NT2/D1 (cell line): ENCODE results near the gene UPP2.

Source experiments
- DNase-seq: peaks from one replicate; pipeline ENCODE4 v3.0.0-alpha.2; 2011; ENCODE audit warnings: low read depth, low spot score
- H3K27me3 ChIP-seq: 2 replicates; pipeline ENCODE4 v1.6.0; 2011; ENCODE audit warnings: mild to moderate bottlenecking; ENCODE audit not compliant: insufficient read length, insufficient read depth
- H3K36me3 ChIP-seq: 2 replicates; pipeline ENCODE4 v1.6.1; 2011; ENCODE audit warnings: mild to moderate bottlenecking, low read length, mixed read lengths; ENCODE audit not compliant: insufficient read depth, insufficient read length
- H3K4me1 ChIP-seq: 2 replicates; pipeline ENCODE4 v1.5.1; 2011; ENCODE audit not compliant: insufficient read depth, insufficient read length
- H3K4me3 ChIP-seq: 2 replicates; pipeline ENCODE4 v1.5.1; 2011; ENCODE audit warnings: low read depth; ENCODE audit not compliant: insufficient read length
- H3K9ac ChIP-seq: 2 replicates; pipeline ENCODE4 v1.6.0; 2011; ENCODE audit warnings: low read depth; ENCODE audit not compliant: insufficient read length
- H3K9me3 ChIP-seq: 2 replicates; pipeline ENCODE4 v1.5.1; 2011; ENCODE audit warnings: mild to moderate bottlenecking, low read length; ENCODE audit not compliant: insufficient read depth
- SUZ12 ChIP-seq: IDR thresholded peaks from 2 replicates; pipeline ENCODE4 v1.6.1; 2011; ENCODE audit not compliant: insufficient read length, insufficient read depth; ENCODE audit errors: extremely low read depth
- YY1 ChIP-seq: IDR thresholded peaks from 2 replicates; pipeline ENCODE4 v1.6.1; 2011; ENCODE audit not compliant: insufficient read length, insufficient read depth
- ZNF274 ChIP-seq: IDR thresholded peaks from 2 replicates; pipeline ENCODE4 v1.6.1; 2011; ENCODE audit warnings: mild to moderate bottlenecking, low read depth, low read length

Gene UPP2

DNA sequence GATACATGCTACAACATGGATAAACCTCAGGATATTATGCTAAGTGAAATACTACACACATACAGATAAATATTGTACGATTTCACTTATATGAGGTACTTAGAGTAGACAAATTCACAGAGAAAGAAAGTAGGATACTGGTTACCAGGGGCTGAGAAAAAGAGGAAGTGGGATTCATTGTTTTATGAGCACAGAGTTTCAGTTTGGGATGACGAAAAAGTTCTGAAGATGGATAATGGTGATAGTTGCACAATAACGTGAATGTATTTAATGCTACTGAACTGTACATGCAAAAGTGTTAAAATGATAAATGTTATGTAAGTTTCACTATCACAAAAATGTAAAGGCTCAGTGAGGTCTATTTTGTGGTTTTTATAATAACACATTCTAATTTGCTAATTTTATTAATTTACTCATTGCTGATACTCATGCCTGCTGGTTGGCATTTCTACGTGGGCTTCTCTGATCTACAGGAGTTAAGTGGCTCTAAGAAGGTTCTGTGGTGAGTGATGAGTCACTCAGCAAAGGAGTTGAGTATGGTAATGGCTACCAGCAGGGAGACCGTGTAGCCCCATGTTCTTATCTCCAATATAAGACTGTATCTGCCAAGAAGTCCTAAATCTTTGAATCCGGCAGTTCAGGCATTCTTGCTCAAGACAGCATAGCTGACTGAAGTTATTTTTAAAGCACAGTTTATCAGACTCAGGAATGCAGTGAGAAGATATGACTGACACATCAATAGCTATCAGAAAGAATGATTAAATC is 41.1 kb downstream of the UPP2 start:
- H3K9ac ChIP-seq: no peak overlapping the region
- H3K9me3 ChIP-seq: no peaks in the 10 kb centered on the region
- H3K4me1 ChIP-seq: no peaks in the 10 kb centered on the region
- TF ChIP-seq ZNF274 (no peak), YY1 (no peak)
- H3K4me3 ChIP-seq: no peak overlapping the region
- no peak for DNase-seq
- H3K27me3 ChIP-seq: no peaks in the 10 kb centered on the region
- H3K36me3 ChIP-seq: no peaks in the 10 kb centered on the region

DNA sequence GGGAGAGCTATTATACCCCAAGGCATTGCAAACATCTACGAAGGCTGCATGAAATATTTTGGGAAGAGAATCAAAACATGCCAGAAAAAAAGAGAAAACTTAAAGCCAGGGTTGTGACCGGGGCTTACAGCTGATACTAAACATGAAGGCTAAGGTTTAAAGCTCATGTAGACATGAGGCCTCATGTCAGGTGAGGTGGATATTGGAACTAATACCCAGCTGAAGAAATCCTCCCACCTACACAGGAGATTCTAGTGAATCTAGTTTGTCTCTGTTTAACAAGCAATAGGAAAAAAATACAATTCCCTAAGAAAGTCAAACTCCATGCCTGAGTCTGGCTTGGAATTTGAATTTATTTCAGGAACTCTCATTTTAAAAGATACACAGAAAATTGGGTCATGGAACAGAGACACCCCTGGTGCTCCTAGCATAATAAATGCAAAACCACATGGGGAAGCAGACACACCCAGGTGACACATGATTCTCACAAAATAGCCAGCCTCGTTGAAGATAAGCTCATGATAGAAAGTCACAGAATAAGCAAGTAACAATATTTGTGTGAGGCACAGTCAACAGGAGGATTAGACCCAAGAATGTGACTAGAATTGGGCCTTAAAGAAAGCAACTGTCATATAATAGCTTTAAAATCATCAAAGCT is 42.2 kb downstream of the UPP2 start:
- no peak for TF ChIP-seq SUZ12
- TF ChIP-seq ZNF274: no peak
- TF ChIP-seq YY1: no peak
- H3K27me3 ChIP-seq: no peaks in the 10 kb centered on the region
- no peak for DNase-seq
- H3K9ac ChIP-seq: no peak overlapping the region
- no peaks in the 10 kb centered on the region for H3K36me3 ChIP-seq
- no peaks in the 10 kb centered on the region for H3K4me1 ChIP-seq
- no peaks in the 10 kb centered on the region for H3K9me3 ChIP-seq
- no peak overlapping the region for H3K4me3 ChIP-seq

DNA sequence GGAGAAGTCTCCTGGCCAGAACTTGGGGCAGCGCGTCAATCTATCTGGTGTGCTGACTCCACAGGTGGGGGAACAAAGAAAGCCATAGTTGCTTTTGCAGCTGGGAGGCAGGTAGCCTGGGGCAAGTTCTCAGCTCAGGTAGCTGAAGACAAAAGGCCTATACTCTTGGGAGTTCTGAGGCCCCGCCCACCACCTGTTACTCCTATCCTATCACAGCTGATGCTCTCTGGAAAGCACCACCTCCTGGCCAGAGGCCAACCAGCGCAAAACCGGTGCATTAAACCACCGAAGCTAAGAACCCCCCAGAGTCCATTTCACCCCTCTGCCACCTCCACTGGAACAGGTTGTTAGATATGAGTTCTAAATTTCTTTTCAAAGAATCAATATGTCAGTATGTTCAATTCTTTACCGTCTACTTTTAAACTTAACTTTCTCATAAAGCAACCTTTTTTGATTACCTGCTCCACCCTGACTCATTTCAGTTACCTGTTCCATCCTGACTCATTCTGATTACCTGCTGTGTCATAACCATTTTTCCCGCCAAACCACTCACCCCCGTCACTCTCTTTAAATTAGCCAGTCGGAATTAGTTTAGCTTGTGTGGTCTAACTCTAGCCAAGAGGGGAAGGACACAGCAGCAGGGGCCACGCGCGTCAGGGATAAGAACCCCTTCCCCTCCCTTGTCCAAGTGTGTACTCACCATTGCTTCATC is 43.4 kb downstream of the UPP2 start:
- no peak for TF ChIP-seq ZNF274
- TF ChIP-seq YY1: no peak
- no peak for TF ChIP-seq SUZ12

DNA sequence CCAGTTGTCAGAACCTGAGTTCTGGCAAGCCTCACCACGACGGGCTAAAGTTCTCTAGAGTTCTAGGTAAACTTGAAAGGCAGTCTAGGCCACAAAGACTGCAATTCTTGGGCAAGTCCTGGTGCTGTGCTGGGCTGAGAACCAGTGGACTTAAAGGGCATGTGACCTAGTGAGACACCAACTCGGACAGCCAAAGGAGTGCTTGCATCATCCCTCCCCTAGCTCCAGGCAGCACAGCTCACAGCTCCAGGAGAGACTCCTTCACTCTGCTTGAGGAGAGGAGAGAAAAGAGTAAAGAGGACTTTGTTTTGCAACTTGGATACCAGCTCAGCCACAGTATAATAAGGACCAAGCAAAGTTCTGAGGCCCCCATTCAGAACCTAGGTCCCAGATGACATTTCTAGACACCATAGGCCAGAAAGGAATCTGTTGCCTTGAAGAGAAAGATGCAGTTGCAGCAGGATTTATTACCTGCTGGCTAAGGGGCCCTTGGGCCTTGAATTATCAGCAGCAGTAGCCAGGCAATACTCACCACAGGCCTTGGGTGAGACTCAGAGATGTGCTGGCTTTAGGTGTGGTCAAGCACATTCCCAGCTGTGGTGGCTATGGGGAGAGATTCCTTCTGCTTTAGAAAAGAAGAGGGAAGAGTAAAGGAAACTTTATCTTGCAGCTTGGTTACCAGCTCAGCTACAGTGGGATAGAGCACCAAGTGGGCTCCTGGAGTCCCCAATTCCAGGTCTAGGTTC is 51.8 kb downstream of the UPP2 start:
- no peaks in the 10 kb centered on the region for H3K36me3 ChIP-seq
- no peak overlapping the region for H3K9ac ChIP-seq
- no peak overlapping the region for H3K4me3 ChIP-seq
- H3K9me3 ChIP-seq: no peaks in the 10 kb centered on the region
- no peak for DNase-seq
- H3K4me1 ChIP-seq: no peaks in the 10 kb centered on the region
- TF ChIP-seq YY1 (no peak), SUZ12 (no peak), ZNF274 (no peak)
- no peaks in the 10 kb centered on the region for H3K27me3 ChIP-seq

More for the DNA sequence above, 43.4 kb downstream of the UPP2 start:
- no peaks in the 10 kb centered on the region for H3K36me3 ChIP-seq
- no peak for DNase-seq
- no peaks in the 10 kb centered on the region for H3K27me3 ChIP-seq
- H3K9me3 ChIP-seq: no peaks in the 10 kb centered on the region
- H3K4me3 ChIP-seq: no peak overlapping the region
- no peaks in the 10 kb centered on the region for H3K4me1 ChIP-seq
- H3K9ac ChIP-seq: no peak overlapping the region

DNA sequence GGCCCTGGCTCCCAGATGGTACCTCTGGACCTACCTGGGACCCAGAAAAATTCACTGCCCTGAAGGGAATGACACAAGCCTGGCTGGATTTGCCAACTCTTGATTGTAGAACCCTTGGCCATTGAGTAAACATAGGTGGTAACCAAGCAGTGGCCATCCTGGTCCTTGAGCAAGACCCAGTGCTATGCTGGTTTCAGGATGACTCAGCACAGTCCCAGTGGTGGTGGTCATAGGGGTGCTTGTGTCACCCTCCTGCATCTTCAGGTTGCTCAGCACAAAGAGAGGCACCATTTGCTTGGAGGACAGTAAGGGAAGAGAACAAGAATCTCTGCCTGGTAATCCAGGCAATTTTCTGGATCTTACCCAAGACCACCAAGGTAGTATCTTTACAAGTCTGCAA is 52.9 kb downstream of the UPP2 start:
- TF ChIP-seq SUZ12 (no peak), ZNF274 (no peak), YY1 (no peak)
- H3K4me3 ChIP-seq: no peak overlapping the region
- H3K9ac ChIP-seq: no peak overlapping the region
- H3K36me3 ChIP-seq: no peaks in the 10 kb centered on the region
- no peaks in the 10 kb centered on the region for H3K27me3 ChIP-seq
- no peak for DNase-seq
- no peaks in the 10 kb centered on the region for H3K9me3 ChIP-seq
- no peaks in the 10 kb centered on the region for H3K4me1 ChIP-seq

DNA sequence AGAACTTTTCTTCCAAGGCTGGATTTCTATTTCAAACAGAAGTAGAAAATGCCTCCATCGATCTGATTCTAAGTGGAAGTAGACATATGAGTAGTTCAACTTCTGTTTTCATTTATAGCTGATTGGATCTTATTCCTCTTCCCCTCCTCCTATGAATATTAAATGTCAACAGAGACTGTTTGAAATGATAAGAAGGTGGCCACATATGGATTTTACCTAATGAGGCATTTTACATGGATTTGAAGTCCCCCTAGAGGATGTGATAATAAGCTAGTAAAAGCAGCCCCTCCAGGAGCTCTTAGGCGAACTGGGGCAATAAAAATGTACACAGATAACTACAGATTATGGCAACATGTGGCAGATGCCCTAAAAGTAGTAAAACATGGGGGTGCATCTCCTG is 71.0 kb downstream of the UPP2 start:
- DNase-seq: no peak
- Histone ChIP-seq H3K27me3 (no peaks in the 10 kb centered on the region), H3K9ac (no peak overlapping the region), H3K9me3 (no peaks in the 10 kb centered on the region), H3K4me1 (no peaks in the 10 kb centered on the region), H3K4me3 (no peak overlapping the region), H3K36me3 (no peaks in the 10 kb centered on the region)
- TF ChIP-seq SUZ12 (no peak), ZNF274 (no peak), YY1 (no peak)

DNA sequence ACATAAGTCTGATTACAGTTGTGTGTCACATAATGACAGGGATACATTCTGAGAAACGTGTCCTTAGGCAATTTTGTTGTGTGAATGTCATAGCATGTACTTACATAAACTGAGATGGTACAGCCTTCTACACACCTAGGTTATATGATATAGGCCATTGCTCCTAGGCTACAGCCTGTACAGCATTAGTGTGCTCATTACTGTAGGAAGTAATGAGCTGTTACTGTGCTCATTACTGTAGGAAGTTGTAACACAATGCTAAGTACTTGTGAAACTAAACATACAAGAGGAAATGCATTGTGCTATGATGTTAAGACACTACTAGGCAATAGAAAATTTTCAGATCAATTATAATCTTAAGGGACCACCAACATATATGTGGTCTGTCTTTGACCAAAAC is 72.8 kb downstream of the UPP2 start:
- Histone ChIP-seq H3K9ac (no peak overlapping the region), H3K4me1 (no peaks in the 10 kb centered on the region), H3K9me3 (no peaks in the 10 kb centered on the region), H3K27me3 (no peaks in the 10 kb centered on the region), H3K4me3 (no peak overlapping the region), H3K36me3 (no peaks in the 10 kb centered on the region)
- DNase-seq: no peak
- TF ChIP-seq YY1: no peak
- no peak for TF ChIP-seq ZNF274
- TF ChIP-seq SUZ12: no peak
